ENCODE measurements around the gene CST11. TPM values are rescaled to one million over a fixed set of nuclear protein-coding genes. Genes with fewer than 3 reads are reported as not detected.
A peak's percentile ranks its signal among the peaks of the same experiment; 100 is the strongest.

The CST11 gene
- total RNA-seq, 1 experiment from 2014 or later, result not detected

GRCh38 chr20:23456409-23456808 lies 3.7 kb upstream of the CST11 start:
- in situ Hi-C loops (cut with HindIII; ENCODE audit: low sequenced_read_pairs), result no loop called here
- DNase-seq (ENCODE audit: low spot score), result no peak

GRCh38 chr20:23455639-23456038 lies 3.0 kb upstream of the CST11 start:
- DNase-seq (ENCODE audit: low spot score), result no peak
- in situ Hi-C loops (cut with HindIII; ENCODE audit: low sequenced_read_pairs), result no loop called here

GRCh38 chr20:23454816-23455215 lies 2.1 kb upstream of the CST11 start:
- DNase-seq (ENCODE audit: low spot score), result no peak
- in situ Hi-C loops (cut with HindIII; ENCODE audit: low sequenced_read_pairs), result no loop called here

- no peak for DNase-seq (ENCODE audit: low spot score)
- in situ Hi-C loops (cut with HindIII; ENCODE audit: low sequenced_read_pairs), result no loop called here
These were observed 1.2 kb upstream of the CST11 start for GRCh38 chr20:23453549-23454543.

- in situ Hi-C loops (cut with HindIII; ENCODE audit: low sequenced_read_pairs), result no loop called here
These were observed 654 bp downstream of the CST11 start for GRCh38 chr20:23451956-23452487.

GRCh38 chr20:23450877-23451276 lies 1.8 kb downstream of the CST11 start:
- in situ Hi-C loops (cut with HindIII; ENCODE audit: low sequenced_read_pairs), result no loop called here
- DNase-seq (ENCODE audit: low spot score), result no peak

More at GRCh38 chr20:23451956-23452487, 654 bp downstream of the CST11 start:
- DNase-seq (ENCODE audit: low spot score), result no peak

GRCh38 chr20:23449421-23449820 lies 3.3 kb downstream of the CST11 start:
- in situ Hi-C loops (cut with HindIII; ENCODE audit: low sequenced_read_pairs), result no loop called here
- DNase-seq (ENCODE audit: low spot score), result no peak

- DNase-seq (ENCODE audit: low spot score), result no peak
- in situ Hi-C loops (cut with HindIII; ENCODE audit: low sequenced_read_pairs), result no loop called here
These were observed 4.5 kb downstream of the CST11 start for GRCh38 chr20:23448167-23448566.

- in situ Hi-C loops (cut with HindIII; ENCODE audit: low sequenced_read_pairs), result no loop called here
- peak; percentile 42 for DNase-seq (ENCODE audit: low spot score)
These were observed 6.2 kb downstream of the CST11 start for GRCh38 chr20:23446505-23446904.

- in situ Hi-C loops (cut with HindIII; ENCODE audit: low sequenced_read_pairs), result no loop called here
- no peak for DNase-seq (ENCODE audit: low spot score)
These were observed 7.0 kb downstream of the CST11 start for GRCh38 chr20:23445596-23446217.

GRCh38 chr20:23444859-23445258 lies 7.8 kb downstream of the CST11 start:
- DNase-seq (ENCODE audit: low spot score), result no peak
- in situ Hi-C loops (cut with HindIII; ENCODE audit: low sequenced_read_pairs), result no loop called here

- DNase-seq (ENCODE audit: low spot score), result no peak
- in situ Hi-C loops (cut with HindIII; ENCODE audit: low sequenced_read_pairs), result no loop called here
These were observed 10.2 kb downstream of the CST11 start for GRCh38 chr20:23442436-23442835.

GRCh38 chr20:23441850-23442313 lies 10.8 kb downstream of the CST11 start:
- peak; percentile 79 for DNase-seq (ENCODE audit: low spot score)
- in situ Hi-C loops (cut with HindIII; ENCODE audit: low sequenced_read_pairs), result no loop called here

GRCh38 chr20:23440004-23440403 lies 12.7 kb downstream of the CST11 start:
- in situ Hi-C loops (cut with HindIII; ENCODE audit: low sequenced_read_pairs), result no loop called here
- no peak for DNase-seq (ENCODE audit: low spot score)

- in situ Hi-C loops (cut with HindIII; ENCODE audit: low sequenced_read_pairs), result no loop called here
- DNase-seq (ENCODE audit: low spot score), result no peak
These were observed 14.0 kb downstream of the CST11 start for GRCh38 chr20:23438661-23439060.

GRCh38 chr20:23437126-23437899 lies 15.4 kb downstream of the CST11 start:
- in situ Hi-C loops (cut with HindIII; ENCODE audit: low sequenced_read_pairs), result no loop called here
- DNase-seq (ENCODE audit: low spot score), result no peak

- in situ Hi-C loops (cut with HindIII; ENCODE audit: low sequenced_read_pairs), result no loop called here
- DNase-seq (ENCODE audit: low spot score), result peak; percentile 64
These were observed 16.0 kb downstream of the CST11 start for GRCh38 chr20:23436681-23437080.

- in situ Hi-C loops (cut with HindIII; ENCODE audit: low sequenced_read_pairs), result no loop called here
- peak; percentile 94 for DNase-seq (ENCODE audit: low spot score)
These were observed 16.8 kb downstream of the CST11 start for GRCh38 chr20:23435626-23436539.

Data from G401 (cell line).